Activated naive CD4-positive, alpha-beta T cell treated with anti-CD3 and anti-CD28 coated beads for 36 hours (primary cell): ENCODE results near the gene PRAMEF8. TPM values are rescaled to one million over a fixed set of nuclear protein-coding genes. Genes with fewer than 3 reads are reported as not detected.
"Not testable (repeated sequence)": the region's sequence is repeated elsewhere in the genome, so short reads cannot be mapped to it uniquely, and the experiment has no call there.

Experiments
- CTCF ChIA-PET: fragments of 350-600 bp; sonication (Branson Sonifier 250); formaldehyde crosslinking; loops from one replicate; lab custom pipeline; 2021; ENCODE audit warnings: antibody characterized with exemption; lab: Charles Lee
- DNase-seq: peaks from one replicate; pipeline ENCODE4 v3.0.0-alpha.2; 2020
- H3K27ac Mint-ChIP-seq: one replicate; pipeline ENCODE4 v1.8.0; 2021; ENCODE audit warnings: mild to moderate bottlenecking, mixed read lengths
- H3K27me3 Mint-ChIP-seq: one replicate; pipeline ENCODE4 v1.8.0; 2021; ENCODE audit warnings: low read depth, mixed read lengths
- H3K36me3 Mint-ChIP-seq: one replicate; pipeline ENCODE4 v1.8.0; 2021; ENCODE audit warnings: low read depth, mixed read lengths
- H3K4me1 Mint-ChIP-seq: one replicate; pipeline ENCODE4 v1.8.0; 2021; ENCODE audit warnings: low read depth, mixed read lengths
- H3K4me3 Mint-ChIP-seq: one replicate; pipeline ENCODE4 v1.8.0; 2021; ENCODE audit warnings: mild to moderate bottlenecking, moderate library complexity, mixed read lengths
- H3K9me3 Mint-ChIP-seq: one replicate; pipeline ENCODE4 v1.8.0; 2021; ENCODE audit warnings: mixed read lengths
- intact Hi-C: fragments of 100-400 bp; cut with micrococcal nuclease; formaldehyde crosslinking; loops from one replicate; pipeline ENCODE4 v1.15.1; 2023
- total RNA-seq, 2 experiments: library from RNA; stranded (reverse); gene quantifications; one replicate each; pipeline ENCODE4 v1.2.3, GENCODE V29; 2021

Gene PRAMEF8
- total RNA-seq, 2 experiments from 2014 or later, result not detected

- H3K27ac Mint-ChIP-seq, H3K4me3 Mint-ChIP-seq, intact Hi-C loops, H3K4me1 Mint-ChIP-seq, H3K36me3 Mint-ChIP-seq, H3K27me3 Mint-ChIP-seq, DNase-seq, H3K9me3 Mint-ChIP-seq: not testable (repeated sequence)
- CTCF ChIA-PET, result interaction anchor here (0.7 kb wide), 1 partner anchor 225 kb away, joined by 3 read pairs; no protein-coding TSS in a partner anchor
Observed at GRCh38 chr1:13245841-13246553, 38.9 kb downstream of the PRAMEF8 start.

GRCh38 chr1:13243536-13244263 lies 41.2 kb downstream of the PRAMEF8 start:
- CTCF ChIA-PET, result interaction anchor here (0.7 kb wide), 1 partner anchor 835 kb away, joined by 5 read pairs; no protein-coding TSS in a partner anchor
- H3K36me3 Mint-ChIP-seq, H3K27ac Mint-ChIP-seq, H3K9me3 Mint-ChIP-seq, H3K4me1 Mint-ChIP-seq, DNase-seq, H3K27me3 Mint-ChIP-seq, H3K4me3 Mint-ChIP-seq, intact Hi-C loops: not testable (repeated sequence)

- intact Hi-C loops, H3K9me3 Mint-ChIP-seq, H3K27me3 Mint-ChIP-seq, DNase-seq, H3K27ac Mint-ChIP-seq, H3K4me3 Mint-ChIP-seq, CTCF ChIA-PET, H3K36me3 Mint-ChIP-seq, H3K4me1 Mint-ChIP-seq: not testable (repeated sequence)
Observed at GRCh38 chr1:13239633-13240032, 45.3 kb downstream of the PRAMEF8 start.

- H3K27me3 Mint-ChIP-seq, H3K4me3 Mint-ChIP-seq, DNase-seq, H3K36me3 Mint-ChIP-seq, intact Hi-C loops, H3K4me1 Mint-ChIP-seq, CTCF ChIA-PET, H3K27ac Mint-ChIP-seq, H3K9me3 Mint-ChIP-seq: not testable (repeated sequence)
Observed at GRCh38 chr1:13237572-13237971, 47.4 kb downstream of the PRAMEF8 start.

- CTCF ChIA-PET, H3K4me1 Mint-ChIP-seq, H3K9me3 Mint-ChIP-seq, H3K27ac Mint-ChIP-seq, intact Hi-C loops, DNase-seq, H3K27me3 Mint-ChIP-seq, H3K36me3 Mint-ChIP-seq, H3K4me3 Mint-ChIP-seq: not testable (repeated sequence)
Observed at GRCh38 chr1:13234057-13234456, 50.9 kb downstream of the PRAMEF8 start.

GRCh38 chr1:13232056-13232455 lies 52.9 kb downstream of the PRAMEF8 start:
- H3K4me1 Mint-ChIP-seq, intact Hi-C loops, H3K9me3 Mint-ChIP-seq, H3K27me3 Mint-ChIP-seq, H3K27ac Mint-ChIP-seq, DNase-seq, H3K36me3 Mint-ChIP-seq, H3K4me3 Mint-ChIP-seq, CTCF ChIA-PET: not testable (repeated sequence)

Other genes with a start within 250 kb of the PRAMEF8 start
- not detected for gene PRAMEF27, start 228.6 kb downstream of the PRAMEF8 start, total RNA-seq
- not detected for gene HNRNPCL3, start 224.4 kb downstream of the PRAMEF8 start, total RNA-seq
- gene PRAMEF25, start 214.4 kb downstream of the PRAMEF8 start, total RNA-seq, result not detected
- gene HNRNPCL2, start 168.3 kb downstream of the PRAMEF8 start, total RNA-seq, result not detected
- gene PRAMEF26, start 129.1 kb downstream of the PRAMEF8 start, total RNA-seq, result not detected
- gene HNRNPCL4, start 119.5 kb downstream of the PRAMEF8 start, total RNA-seq, result not detected
- not detected for gene PRAMEF9, start 113.3 kb downstream of the PRAMEF8 start, total RNA-seq
- gene PRAMEF13, start 83.7 kb downstream of the PRAMEF8 start, total RNA-seq, result not detected
- gene PRAMEF18, start 59.0 kb downstream of the PRAMEF8 start, total RNA-seq, result not detected
- gene PRAMEF5, start 30.9 kb downstream of the PRAMEF8 start, total RNA-seq, result not detected
- gene PRAMEF33, start 18.4 kb upstream of the PRAMEF8 start, total RNA-seq, result not detected
- not detected for gene PRAMEF15, start 30.4 kb upstream of the PRAMEF8 start, total RNA-seq
- gene PRAMEF14, start 62.0 kb upstream of the PRAMEF8 start, total RNA-seq, result not detected
- not detected for gene PRAMEF19, start 86.8 kb upstream of the PRAMEF8 start, total RNA-seq
- gene PRAMEF17, start 104.5 kb upstream of the PRAMEF8 start, total RNA-seq, result not detected
- gene PRAMEF20, start 125.3 kb upstream of the PRAMEF8 start, total RNA-seq, result not detected
- not detected for gene LRRC38, start 228.9 kb upstream of the PRAMEF8 start, total RNA-seq